GM18909 (cell line): Measurements from ENCODE around the gene MBD3L4.
"Not testable (repeated sequence)": the region's sequence is repeated elsewhere in the genome, so short reads cannot be mapped to it uniquely, and the experiment has no call there.

ENCODE experiments used
- ATAC-seq: cut with Tn5 transposase; IDR thresholded peaks from one replicate; pipeline ENCODE4 v1.9.1; 2021; ENCODE audit warnings: mild to moderate bottlenecking; ENCODE audit not compliant: unreplicated experiment, poor library complexity

MBD3L4 gene

DNA sequence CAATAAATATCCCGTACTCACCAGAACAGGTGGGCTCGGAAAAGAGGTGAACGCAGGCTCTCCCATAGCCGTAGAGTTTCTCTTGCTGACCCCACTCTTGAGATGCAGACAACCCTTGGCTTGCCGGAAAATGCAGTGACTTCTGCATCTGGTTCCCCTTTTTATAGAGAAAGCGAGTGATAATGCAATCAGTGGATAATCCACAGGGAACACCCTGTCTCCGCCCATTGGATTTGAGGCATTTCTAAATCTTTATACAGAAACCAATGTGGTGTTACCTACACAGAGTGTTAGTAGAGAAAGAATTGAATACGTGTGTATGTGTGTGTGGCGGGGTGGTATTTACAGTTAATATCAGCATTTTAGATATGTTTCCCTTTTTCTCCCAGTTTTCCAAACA is at the start of gene MBD3L4:
Gene MBD3L4 (minus strand): TSS at position 101 of the 400 bp plus-strand sequence. CDS start 35 bp downstream, at position 66.
- ATAC-seq, result not testable (repeated sequence)

DNA sequence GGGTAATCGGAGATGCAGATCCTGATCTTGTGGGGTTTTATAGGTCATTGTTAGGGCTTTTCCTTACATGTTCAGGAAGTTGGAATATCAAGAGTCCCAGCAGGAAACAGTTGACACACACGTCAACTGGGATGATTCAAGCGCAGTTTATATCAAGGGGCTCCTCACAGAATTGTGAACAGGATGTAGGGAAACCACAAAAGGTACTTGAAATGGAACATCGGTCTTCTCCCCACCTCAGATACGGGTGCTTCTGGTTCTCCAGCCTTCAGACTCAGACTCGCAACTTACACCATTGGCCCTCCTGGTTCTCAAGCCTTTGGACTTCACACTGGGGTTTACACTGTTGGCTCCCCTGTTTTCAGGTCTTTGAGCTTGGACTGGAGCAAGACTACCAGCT is 49.0 kb upstream of the MBD3L4 start:
- no peak for ATAC-seq

DNA sequence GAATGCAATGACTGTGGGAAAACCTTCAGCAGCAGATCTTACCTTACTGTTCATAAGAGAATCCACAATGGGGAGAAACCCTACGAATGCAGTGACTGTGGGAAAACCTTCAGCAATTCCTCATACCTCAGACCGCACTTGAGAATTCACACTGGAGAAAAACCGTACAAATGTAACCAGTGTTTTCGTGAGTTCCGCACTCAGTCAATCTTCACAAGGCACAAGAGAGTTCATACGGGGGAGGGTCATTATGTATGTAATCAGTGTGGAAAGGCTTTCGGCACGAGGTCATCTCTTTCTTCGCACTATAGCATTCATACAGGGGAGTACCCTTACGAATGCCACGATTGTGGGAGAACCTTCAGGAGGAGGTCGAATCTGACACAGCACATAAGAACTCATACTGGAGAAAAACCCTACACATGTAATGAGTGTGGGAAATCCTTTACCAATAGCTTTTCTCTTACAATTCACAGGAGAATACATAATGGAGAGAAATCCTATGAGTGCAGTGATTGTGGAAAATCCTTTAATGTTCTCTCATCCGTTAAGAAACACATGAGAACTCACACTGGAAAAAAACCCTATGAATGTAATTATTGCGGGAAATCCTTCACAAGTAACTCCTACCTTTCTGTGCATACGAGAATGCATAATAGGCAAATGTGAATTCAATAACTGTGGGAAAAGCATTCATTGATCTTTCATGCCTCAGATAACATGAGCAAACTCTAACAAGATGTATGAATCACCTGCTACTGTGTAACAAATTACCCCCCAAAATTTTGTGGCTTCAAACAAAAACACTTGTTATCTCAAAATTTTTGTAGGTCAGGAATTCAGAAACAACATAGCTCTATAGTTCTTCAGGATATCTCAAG is 43.3 kb upstream of the MBD3L4 start:
- ATAC-seq, result no peak

DNA sequence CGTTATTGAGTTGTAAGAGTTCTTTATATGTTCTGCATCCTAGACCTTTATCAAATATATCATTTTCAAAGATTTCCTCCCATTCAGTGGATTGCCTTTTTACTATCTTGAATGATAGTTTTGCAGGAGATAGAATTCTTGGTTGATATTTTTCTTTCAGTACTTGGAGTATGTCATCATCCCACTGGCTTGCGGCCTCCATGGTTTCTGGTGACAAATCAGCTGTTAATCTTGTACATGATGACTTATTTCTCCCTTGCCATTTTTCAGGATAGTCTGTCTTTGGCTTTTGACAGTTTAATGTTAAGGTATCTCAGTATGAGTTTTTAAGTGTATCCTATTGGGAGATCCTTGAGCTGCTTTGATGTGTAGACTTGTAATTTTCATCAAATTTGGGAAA is 38.0 kb upstream of the MBD3L4 start:
- ATAC-seq, result no peak

DNA sequence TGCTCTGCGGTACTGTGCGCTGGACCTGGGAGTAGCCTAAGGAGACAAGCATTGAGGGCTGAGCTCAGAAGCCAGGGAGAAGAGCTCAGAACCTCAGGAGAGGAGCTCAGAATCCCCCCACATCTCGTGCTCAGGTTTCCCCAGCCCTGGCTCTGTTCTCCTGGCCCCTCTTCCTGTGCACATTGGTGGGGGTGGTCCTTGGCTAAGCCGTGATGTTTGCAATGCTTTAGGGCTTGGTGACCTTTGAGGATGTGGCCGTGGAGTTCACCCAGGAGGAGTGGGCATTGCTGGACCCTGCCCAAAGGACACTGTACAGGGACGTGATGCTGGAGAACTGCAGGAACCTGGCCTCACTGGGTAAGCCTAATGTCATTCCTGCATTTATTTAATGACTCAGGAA is 36.2 kb upstream of the MBD3L4 start:
- no peak for ATAC-seq

DNA sequence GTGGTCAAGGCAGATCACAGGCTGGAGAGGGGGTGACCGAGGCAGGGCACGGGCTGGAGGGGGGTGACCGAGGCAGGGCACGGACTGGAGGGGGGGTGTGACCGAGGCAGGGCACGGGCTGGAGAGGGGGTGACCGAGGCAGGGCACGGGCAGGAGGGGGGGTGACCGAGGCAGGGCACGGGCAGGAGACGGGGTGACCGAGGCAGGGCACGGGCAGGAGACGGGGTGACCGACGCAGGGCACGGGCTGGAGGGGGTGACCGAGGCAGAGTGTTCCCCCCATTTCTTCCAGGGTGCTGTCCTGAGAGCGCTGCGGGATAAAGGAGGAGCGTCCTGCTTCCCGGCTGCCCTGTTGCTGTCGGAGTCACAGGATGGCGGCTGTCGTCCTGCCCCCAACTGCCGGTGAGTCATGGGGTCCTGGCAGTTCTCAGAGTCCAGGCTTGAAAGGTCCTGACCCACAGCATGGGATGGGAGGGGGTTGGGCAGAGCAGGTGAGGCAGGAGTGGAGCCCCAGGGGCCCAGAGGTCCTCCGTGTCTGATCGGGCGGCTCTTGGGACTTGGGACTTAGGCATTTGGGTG is 34.8 kb upstream of the MBD3L4 start:
- ATAC-seq, result no peak

DNA sequence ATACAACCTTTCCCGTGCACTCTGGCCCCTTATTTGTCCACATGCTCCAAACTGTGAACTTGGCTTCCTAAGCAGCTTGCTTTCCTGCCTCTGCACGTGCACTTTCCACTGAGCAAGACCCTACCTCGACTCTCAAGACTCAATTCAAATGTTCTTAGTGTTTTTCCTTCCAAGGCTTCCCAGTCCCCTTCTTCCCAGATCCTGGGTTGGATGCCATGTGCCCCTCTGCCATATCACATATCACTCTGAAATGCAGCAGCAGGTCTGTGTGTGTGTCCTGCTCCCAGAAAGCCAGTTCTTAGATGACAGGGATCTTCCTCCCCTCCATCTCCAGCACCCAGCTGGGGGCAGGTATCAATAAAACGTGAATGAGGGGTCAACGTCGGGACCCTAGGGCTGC is 32.6 kb upstream of the MBD3L4 start:
- no peak for ATAC-seq

DNA sequence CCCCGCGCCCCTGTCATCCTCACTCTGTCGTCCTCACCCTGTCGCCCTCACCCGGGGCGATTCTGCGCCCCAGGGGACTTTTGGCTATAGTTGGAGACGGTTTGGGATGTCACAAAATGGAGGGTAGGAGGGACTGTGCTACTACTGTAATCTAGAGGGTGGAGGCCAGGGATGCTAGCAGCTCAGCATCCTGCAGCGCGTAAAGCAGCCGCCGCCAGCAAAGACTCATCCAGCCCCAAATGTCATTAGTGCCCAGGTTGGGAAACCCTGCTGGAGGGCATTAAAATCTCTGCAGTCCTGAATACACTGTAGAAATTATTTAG is 29.9 kb upstream of the MBD3L4 start:
- ATAC-seq, result no peak

DNA sequence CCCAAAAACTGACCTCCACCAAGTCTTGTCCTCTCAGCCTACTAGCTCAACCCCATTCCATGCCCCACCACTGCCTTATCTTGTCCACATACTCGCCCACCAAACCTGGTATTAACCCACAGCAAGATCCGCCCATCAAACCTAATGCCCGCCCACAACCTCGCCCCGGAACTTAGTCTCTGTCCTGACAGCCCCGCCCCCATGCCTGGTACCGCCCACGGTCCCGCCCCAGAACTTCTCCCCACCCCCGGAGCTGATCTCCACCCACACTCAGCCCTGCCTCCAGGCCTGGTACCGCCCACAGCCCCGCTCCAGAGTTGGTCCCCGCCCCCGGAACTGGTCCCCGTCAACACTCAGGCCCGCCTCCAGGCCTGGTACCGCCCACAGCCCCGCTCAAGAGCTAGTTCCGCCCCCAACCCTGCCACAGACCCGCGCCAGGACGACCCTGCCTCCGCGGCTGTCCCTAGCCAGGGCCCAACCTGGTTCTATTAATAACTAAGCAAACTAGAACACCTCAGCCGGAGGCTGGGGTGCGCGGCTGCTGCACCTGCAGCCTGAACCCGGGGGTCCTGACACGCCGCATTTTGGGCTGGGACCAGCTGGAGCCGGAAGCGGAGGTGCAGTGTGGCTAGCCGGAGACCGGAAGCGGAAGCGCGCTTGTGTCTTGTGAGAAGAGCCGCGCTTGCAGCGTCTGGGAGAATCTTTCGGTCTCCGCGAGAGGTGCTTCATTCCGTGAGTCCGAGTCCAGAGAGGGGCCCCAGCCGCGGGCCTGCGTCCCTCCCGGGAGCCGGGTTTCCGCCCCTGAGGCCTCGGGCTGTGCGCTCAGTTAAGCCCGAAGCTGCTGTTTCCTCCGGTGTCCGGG is 29.3 kb upstream of the MBD3L4 start, which contains the start of gene ZNF557:
Gene ZNF557 (plus strand): TSS at position 662 of the 862 bp plus-strand sequence. CDS start 5,372 bp downstream, outside the sequence.
- ATAC-seq, result peak; percentile 88

DNA sequence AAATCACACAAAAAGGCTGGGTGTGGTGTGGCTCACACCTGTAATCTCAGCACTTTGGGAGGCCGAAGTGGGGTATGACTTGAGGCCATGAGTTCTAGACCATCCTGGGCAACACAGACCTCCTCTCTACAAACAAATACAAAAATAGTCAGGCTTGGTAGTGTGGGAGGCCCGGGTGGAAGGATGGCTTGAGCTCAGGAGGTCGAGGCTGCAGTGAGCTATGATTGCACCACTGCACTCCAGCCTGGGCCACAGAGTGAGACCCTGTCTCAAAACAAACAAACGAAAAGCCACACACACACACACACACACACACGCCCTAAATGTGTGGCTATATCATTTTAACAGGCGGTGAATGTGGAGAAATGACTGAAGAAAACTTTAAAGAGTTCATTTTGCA is 28.6 kb upstream of the MBD3L4 start:
- ATAC-seq, result no peak

DNA sequence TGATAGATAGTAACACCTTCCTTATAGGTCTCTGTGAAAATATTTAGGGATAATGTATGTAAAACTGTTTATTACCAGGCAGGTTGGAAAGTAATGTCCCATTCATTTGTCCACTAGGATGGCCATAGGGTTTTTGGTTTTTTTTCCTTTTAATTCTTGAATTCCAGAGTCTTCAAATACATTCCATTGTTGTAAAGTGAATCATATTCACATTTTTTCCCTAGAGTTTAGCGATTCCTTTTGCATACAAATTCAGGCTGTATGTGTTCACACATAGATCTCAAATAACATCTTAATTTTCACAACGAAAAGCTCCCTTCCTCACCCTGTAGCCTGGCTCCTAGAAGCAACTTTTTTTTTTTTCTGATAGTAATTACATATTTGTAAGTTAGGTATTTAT is 27.7 kb upstream of the MBD3L4 start:
- ATAC-seq, result no peak

DNA sequence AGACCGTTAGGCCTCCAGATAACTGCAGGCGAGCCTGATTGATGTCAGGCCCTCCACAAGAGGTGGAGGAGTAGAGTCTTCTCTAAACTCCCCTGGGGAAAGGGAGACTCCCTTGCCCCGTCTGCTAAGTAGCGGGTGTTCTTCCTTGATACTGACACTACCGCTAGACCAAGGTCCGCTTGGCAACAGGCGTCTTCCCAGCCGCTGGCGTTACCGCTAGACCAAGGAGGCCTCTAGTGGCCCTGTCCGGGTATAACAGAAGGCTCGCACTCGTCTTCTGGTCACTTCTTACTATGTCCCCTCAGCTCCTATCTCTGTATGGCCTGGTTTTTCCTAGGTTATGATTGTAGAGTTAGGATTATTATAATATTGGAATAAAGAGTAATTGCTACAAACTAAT is 27.1 kb upstream of the MBD3L4 start:
- ATAC-seq, result not testable (repeated sequence)

DNA sequence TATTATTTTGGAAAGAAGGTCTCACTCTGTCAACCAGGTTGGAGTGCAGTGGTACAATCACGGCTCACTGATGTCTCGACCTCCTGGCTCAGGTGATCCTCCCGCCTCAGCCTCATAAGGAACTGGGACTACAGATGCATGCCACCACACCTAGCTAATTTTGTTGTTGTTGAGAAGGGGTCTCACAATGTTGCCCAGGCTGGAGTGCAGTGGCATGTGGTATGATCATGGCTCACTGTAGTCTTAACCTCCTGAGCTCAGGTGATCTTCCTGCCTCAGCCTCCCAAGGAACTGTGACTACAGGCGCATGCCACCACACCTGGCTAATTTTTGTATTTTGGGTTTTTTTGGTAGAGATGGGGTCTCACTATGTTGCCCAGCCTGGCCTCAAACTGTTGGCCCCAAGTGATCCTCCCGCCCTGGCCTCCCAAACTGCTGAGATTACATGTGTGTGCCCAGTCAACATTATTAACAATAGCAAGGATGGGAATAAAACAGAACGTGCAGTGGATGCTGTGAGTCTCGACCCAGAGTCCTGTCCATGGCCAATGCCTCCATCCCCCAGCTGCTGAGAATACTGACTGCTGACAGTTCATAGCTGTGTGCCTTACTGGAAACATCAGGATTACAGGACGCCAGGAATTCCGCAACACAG is 23.9 kb upstream of the MBD3L4 start:
- ATAC-seq, result no peak

DNA sequence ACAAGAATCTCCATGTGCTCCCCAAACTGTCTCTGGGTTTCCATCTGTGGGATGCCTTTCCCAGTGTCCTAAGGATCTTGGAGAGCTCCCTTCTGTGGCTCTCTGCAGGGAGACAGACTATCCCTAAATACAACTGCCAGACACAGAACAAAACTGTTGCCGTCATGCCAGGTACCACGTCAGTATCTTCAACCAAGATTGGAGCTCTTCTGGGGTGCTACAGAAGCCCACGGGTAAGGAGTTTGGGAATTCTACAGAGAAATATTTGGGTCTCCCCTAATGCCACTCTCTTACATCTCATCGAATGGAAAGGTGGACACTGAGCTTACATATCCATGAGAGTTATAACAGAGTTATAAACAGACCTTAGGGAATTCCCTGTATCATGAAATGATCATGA is 23.4 kb upstream of the MBD3L4 start:
- no peak for ATAC-seq

DNA sequence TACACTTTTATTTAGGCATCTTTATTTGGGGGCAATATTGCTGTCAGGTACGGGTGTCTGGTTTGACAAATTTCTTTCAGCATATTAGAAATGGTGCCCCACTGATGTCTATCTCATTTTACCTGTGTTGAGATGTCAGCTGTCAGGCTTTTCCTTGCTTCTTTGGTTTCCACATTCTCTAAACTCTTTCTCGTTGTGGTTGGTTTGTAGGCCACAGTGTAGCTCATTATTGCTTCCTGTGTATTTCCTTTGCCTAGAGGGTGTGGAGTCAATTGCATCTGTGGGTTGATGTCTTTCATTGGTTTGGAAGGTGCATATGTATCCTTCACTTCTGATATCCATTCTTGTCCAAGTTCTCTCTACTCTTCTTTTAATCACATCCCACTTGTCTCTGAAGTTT is 20.0 kb upstream of the MBD3L4 start:
- not testable (repeated sequence) for ATAC-seq

DNA sequence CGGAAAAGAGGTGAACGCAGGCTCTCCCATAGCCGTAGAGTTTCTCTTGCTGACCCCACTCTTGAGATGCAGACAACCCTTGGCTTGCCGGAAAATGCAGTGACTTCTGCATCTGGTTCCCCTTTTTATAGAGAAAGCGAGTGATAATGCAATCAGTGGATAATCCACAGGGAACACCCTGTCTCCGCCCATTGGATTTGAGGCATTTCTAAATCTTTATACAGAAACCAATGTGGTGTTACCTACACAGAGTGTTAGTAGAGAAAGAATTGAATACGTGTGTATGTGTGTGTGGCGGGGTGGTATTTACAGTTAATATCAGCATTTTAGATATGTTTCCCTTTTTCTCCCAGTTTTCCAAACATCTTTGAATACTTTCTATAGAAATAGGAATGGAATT is 18.6 kb upstream of the MBD3L4 start, which contains the start of gene MBD3L3:
Gene MBD3L3 (minus strand): TSS at position 101 of the 400 bp plus-strand sequence. CDS start 71 bp downstream, at position 30.
- not testable (repeated sequence) for ATAC-seq

DNA sequence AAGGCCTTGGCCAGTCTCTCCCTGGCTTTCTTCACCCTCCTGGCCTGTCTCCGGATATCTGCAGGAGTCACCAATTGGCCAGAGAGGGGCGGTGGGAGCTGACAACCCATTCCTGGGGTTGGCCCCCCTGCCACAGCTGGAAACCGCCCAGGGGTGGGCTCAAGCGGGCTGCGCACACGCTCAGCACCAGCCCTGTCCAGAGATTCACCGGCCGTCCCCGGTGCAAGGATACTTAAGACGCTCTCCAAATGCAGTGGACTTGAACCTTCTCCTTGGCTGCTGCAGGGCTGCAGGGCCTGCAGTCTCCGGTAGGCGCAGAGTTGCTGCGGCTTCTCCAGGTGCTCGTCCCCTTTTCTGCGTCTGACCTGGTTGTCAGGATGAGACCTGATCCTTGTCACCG is 16.4 kb upstream of the MBD3L4 start:
- ATAC-seq, result not testable (repeated sequence)

DNA sequence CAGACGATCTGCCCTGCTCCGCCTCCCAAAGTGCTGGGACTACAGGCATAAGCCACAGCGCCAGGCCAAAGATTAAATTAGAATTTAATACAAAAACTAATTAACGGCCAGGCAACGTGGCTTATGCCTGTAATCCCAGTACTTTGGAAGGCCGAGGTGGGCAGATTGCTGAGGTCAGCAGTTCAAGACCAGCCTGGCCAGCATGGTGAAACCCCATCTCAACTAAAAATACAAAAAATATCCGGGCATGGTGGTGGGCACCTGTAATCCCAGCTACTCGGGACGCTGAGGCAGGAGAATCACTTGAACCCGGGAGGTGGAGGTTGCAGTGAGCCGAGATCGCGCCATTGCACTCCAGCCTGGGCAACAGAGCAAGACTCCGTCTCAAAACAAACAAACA is 15.7 kb upstream of the MBD3L4 start:
- ATAC-seq, result not testable (repeated sequence)

DNA sequence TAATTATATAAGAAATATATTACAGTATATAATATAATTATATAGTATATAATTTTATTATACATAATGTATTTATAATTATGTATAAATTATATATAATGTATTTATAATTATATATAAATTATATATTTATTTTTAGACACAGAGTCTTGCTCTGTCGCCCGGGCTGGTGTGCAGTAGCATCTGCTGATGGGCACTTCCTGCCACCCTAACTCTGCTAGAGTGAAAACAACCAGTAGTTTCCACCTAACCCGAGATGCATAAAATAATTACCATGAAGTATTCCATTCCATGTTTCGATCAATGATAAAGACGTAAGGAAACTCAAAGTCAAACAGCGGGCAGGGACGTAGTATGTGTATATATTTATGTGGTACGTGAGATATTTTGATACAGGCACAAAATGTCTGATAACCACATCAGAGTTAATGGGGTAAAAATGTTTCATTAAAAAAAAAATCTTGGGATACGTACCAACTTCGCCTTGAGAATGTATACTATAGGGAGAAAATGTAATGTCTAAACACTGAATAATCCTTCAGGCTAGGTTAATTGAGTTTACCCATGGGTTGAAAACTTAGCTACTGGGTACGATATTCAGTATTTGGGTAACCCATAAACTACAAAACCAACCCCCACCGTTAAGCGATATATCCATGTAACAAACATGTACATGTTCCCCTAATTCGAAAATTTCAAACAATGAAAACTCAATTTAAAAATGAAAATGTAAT is 14.8 kb upstream of the MBD3L4 start:
- ATAC-seq, result not testable (repeated sequence)

DNA sequence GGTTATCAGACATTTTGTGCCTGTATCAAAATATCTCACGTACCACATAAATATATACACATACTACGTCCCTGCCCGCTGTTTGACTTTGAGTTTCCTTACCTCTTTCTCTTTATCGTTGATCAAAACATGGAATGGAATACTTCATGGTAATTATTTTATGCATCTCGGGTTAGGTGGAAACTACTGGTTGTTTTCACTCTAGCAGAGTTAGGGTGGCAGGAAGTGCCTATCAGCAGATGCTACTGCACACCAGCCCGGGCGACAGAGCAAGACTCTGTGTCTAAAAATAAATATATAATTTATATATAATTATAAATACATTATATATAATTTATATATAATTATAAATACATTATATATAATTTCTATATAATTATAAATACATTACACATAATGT is 12.9 kb upstream of the MBD3L4 start:
- not testable (repeated sequence) for ATAC-seq
